ENCODE data around the gene C5orf24.

The C5orf24 gene

DNA sequence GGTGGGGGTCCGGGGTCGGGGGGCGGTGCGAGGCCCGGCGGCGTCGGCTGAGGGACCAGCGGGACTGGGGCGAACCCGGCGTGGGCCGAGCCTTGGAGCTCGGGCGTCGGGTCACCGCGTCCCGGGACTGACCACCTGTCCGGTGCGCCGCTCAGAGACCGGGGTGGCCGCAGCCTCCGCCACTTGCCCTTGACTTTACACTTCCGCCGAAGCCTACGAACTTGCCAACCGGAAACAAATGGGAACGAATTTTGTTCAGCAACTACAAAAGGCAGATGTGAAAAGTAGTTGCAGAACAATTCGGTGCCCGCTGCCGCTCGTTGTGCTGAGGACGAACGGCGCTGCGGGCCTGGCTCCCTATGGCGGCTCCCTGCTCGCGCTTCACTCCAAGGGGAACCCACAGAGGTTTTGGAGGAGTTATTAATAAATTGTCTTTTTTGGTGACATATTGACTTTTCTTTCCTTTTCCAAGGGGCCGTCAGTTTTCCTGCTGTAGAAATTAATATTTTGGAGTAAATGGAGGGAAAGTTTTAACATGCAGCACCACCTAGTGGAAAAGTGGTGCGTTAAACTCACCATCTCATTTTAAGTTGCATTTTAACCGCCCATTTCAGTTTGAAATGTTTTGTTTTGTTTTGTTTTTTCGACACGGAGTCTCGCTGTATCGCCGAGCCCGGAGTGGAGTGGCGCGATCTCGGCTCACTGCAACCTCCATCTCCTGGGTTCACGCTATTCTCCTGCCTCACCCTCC, 59.7 kb downstream of the C5orf24 start:
- in situ Hi-C loops (cut with MboI; ENCODE audit: low sequenced_read_pairs): no loop called here

DNA sequence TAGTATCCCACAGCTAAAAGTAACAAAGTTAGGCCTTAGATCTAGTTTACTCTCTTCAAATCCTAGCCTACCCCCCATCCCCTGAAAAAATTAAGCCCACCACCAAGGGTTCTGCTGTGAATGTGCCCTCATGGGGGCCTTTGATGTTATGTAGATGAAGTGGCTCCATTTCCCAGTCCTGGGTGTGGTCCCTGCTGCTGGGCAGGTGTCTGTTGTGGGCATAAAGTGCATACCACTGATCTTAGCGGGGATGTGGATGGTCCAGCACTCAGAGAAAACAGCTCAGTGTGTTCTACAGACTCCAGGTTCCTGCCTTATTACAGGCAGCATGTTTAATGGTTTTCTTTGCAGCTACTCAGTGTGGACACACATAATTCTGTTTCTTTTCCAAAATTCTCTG, 61.0 kb downstream of the C5orf24 start:
- in situ Hi-C loops (cut with MboI; ENCODE audit: low sequenced_read_pairs): no loop called here
